HT-29 (cell line): ENCODE results near the gene VPS29. TPM values are rescaled to one million over a fixed set of nuclear protein-coding genes. Genes with fewer than 3 reads are reported as not detected.
A peak's percentile ranks its signal among the peaks of the same experiment; 100 is the strongest.
"Not testable (repeated sequence)": the region's sequence is repeated elsewhere in the genome, so short reads cannot be mapped to it uniquely, and the experiment has no call there.

Source experiments
- DNase-seq: peaks from one replicate; pipeline ENCODE4 v3.0.0-alpha.2; 2015; ENCODE audit warnings: low spot score
- total RNA-seq: library from RNA; depleted of rRNA; stranded (reverse); fragments of >200 nt; shearing (Covaris generic); gene quantifications from 2 replicates; pipeline ENCODE4 v1.2.3, GENCODE V29; 2014

VPS29 gene
- total RNA-seq, 1 experiment from 2014 or later = 43.5 TPM

DNA sequence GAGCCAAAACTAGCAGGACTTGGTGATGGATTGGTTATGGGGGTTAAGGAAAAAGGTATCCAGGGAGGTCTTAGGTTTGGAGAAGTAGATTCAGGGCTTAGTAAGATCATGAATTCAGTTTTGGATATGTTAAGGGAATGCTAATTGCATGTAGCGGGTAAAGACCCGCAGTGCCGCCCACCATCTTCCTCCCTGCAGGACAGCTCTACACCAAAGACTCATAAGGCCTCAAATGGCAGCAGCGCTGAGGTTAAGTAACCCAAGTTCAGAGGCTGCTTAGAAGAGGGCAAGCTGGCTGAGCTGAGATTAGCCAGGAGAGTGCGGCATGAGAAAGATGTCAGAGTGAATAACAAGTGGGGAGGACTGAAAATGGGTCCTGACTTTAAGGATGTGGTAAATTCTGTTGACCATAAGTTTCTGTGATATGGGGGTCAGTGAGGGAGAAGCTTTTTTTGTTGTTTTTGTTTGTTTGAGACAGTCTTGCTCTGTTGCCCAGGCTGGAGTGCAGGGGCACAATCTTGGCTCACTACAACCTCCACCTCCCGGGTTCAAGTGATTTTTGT is 26.4 kb upstream of the VPS29 start:
- DNase-seq = no peak

DNA sequence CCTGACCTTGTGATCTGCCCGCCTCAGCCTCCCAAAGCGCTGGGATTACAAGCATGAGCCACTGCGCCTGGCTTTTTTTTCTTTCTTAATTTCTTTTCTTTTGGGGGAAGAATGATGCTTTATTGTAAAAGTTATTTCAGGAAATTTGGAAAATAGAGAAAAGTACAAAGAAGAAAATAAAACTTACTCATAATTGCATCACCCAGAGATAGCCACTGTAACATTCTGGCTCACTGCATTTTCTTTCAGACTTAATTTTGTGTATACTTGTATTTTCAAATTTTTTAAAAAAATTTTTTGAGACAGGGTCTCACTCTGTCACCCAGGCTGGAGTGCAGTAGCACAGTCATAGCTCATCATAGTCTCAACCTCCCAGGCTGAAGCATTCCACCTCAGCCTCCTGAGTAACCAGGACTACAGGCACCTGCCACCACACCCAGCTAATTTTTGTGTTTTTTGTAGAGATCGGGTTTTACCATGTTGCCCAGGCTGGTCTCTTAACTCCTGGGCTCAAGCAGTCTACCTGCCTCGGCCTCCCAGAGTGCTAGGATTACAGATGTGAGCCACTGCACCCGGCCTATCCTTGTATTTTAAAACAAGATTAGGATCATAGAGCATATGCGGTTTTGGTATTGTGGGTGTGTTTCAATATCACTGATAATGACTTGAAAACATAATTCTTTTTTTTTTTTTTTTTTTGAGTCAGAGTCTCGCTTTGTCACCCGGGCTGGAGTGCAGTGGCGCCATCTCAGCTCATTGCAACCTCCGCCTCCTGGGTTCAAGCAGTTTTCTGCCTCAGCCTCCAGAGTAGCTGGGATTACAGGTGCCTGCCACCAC is 19.2 kb upstream of the VPS29 start:
- not testable (repeated sequence) for DNase-seq

DNA sequence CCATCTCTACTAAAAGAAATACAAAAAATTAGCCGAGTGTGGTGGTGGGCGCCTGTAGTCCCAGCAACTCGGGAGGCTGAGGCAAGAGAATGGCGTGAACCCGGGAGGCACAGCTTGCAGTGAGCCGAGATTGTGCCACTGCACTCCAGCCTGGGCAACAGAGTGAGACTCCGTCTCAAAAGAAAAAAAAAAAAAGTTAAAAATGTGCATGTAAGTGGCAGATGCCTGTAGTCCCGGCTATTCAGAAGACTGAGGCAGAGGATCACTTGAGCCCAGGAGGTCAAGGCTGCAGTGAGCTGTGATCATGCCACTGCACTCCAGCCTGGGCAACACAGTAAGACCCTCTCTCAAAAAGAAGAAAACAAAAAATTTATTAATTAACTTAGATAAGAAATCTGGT is 16.1 kb upstream of the VPS29 start:
- not testable (repeated sequence) for DNase-seq

DNA sequence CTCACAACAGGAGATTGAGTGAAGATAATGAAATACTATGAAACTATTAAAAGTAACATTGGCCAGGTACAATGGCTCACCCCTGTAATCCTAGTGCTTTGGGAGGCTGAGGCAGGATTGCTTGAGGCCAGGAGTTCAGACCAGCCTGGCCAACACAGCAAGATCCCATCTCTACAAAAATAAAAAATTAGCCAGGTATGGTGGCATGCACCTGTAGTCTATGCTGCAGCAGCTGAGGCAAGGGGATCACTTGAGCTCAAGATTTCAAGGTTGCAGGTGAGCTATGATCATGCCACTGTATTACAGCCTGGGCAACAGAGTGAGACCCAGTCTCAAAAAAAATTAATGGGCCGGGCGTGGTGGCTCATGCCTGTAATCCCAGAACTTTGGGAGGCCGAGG is 15.1 kb upstream of the VPS29 start:
- DNase-seq = no peak

DNA sequence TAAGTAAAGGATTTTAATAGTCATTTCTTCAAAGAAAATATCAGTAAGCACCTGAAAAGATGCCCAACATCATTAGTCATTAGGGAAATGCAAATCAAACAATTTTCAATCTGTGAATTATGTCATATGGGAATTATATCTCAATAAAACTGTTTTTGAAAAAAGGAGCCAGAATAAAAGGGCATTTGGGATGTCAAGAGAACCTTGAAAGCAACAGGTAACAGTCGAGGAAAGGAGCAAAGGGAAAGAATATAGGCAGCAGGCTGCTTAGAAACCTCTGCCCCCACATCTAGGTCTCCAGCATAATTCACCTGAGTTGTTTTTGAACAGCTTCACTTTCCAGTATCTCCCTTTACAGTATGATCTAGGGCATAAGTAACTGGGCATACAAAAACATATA is 12.5 kb upstream of the VPS29 start:
- DNase-seq = no peak

DNA sequence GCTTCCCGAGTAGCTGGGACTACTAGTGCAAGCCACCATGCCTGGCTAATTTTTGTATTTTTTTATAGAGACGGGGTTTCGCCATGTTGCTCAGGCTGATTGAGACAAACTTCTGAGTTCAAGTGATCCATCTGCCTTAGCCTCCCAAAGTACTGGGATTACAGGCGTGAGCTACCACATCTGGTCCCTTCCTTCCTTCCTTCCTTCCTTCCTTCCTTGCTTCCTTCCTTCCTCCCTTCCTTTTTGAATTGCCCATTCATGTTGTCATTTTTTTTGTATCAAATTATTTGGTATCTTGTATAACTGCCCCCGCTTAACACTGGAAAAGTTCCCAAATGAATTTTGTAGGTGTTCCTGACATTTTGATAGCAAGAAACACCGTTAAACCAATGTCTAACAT is 11.9 kb upstream of the VPS29 start:
- DNase-seq = no peak

DNA sequence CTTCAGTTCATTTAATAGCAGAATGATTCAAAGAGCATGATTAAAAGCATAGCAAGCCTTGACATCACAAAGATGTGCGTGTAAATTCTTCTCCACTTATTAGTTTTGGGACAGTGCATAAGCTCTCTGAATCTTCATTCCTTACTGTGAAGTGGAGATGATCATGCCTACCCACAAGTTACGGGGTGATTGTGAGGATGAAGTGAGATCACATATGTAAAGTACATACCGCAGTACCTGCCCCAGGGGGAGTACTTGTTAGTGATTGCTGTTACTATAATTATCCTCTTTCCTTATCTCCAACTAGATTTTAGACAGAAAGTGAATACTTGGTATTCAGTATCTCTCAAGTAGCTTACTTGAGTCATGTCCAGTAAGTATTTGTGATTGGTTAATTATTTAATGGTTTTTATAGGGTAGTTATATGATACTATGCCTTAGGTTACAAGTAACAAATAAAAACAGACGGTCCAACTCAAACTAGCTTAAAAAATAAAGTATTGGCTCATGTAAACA is 6.2 kb upstream of the VPS29 start:
- DNase-seq = no peak

DNA sequence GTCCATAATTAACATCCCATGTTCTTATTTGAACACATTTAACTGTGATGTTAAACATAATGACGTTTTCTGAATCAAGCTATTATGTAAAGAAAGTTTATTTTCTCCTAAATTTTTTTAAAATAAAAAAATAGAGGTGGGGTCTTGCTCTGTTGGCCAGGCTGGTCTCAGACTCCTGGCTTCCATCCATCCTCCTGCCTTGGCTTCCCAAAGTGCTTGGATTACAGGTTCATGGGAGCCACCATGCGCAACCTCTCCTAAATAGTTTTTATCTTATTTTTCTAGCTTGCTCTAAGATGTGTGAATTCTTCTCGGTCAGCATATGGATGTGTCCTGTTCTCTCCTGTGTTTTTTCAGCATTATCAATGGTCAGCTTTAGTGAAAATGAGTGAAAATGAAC is 3.4 kb upstream of the VPS29 start:
- DNase-seq = no peak

DNA sequence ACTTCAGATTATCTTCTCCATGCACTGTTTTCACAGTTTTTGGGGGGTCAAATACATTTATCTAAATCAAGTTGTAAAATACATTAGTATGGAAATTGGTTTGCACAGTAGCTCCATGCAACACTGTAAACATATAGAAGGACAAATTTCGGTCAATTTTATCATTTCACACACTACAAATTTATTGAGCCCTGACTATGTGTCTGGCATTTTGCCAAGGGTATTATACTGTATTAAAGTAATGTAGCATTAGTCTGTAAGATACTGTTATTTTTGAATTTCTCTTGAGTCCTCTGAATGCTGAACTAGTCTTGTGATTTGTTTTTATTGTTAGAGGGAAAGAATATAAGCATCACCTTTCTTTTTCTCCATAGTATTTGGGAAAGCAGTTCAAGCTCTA is 1.5 kb upstream of the VPS29 start:
- no peak for DNase-seq

DNA sequence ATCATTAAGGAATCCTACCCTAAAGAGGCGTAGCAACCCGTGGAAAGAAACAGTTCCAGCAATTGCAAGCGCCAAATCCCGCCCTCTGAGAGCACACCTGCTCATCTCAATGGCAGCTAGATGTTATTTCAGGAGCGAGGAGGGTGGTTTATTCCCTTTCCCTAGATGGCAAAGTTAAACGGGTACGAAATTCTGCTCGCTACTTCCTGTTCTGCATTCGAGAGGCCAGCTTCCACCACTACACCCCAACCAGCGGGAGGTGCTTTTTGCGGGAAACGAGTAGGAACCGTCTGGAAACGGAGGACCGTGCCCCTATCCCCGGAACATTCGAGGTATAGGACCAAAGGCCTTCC is 536 bp downstream of the VPS29 start:
- DNase-seq = peak; percentile 78

DNA sequence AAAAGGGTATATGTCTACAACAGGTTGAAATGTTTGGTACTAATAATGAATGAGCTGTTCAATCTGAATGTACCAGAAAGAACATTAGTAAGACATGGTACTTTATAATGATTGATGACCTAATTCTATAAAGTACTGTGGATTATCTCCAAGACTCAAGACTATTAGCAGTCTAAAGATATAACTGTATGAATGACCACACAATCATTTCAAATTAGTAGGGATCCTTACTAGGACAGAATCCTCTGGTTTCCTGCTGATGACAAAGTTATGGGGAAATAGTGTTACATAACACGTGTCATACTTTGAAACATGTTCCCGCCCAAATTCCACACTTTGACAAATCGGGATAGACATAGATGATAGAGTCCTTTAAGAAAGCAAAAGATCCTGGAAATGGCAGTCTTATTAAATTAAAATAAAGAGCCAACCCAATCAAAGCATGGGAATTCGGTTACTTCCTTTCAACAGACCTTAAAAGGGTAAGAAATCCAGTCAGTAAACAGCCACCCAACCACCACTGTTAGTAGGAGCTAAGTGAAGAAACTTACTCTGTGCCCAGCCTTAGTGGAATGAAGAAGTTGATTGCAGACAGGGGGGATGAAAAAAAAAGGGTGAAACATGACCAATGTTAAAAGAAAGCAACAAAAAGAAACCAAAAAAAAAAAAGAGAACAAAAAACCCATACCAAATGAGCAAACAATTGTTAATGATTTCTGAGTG is 2.8 kb downstream of the VPS29 start:
- DNase-seq = peak; percentile 35

DNA sequence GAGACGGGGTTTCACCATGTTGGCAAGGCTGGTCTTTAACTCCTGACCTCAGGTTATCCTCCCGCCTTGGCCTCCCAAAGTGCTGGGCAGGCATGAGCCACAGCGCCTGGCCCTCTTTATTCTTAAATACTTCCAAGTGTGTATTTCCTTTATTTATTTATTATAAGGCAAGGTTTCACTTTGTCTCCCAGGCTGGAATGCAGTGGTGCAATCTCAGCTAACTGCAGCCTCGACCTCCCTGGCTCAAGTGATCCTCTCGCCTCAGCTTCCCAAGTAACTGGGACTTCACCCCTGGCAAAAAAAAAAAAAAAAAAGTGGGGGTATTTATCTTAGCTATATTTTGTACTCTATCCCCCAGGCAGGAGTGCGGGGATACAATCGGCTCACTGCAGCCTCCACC is 26.5 kb downstream of the VPS29 start:
- DNase-seq = no peak

DNA sequence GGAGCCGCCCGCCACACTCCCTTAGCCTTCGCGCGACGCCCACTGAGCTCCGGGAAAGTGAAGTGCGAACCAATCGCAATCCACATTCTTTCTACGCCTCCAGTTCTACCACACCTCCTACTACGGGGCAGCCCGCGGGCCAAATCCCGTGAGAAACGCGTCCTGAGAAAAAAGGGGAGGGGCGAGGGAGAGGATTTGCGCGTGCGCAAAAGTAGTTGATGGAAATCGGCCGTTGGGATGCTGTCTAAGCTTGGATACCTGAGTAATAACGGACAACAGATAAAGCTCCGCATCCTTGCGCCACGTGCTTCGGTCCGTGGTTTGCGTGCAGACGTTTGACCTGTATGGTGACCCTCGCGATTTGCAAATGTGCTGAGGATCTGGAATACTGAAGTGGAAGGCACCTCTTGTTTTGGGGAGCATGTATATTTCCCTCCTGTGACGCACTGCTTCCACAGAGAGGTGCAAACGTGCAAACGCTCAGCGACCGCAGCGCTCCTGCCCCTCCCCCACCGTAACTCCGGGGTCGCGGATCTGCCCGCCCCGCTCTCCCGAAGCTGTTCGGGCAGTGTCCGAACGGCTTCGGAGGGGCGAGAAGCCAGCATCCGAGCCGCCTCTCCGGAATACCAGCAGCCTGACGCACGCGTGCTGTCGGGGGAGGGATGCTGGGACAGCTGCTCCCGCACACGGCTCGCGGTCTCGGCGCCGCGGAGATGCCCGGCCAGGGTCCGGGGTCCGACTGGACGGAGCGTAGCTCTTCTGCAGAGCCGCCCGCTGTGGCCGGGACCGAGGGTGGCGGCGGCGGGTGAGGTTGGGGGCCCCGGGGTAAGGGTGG is 33.5 kb downstream of the VPS29 start, which contains the start of the genes FAM216A and GPN3:
TSS of gene FAM216A (plus strand) at position 632 of the 835 bp plus-strand sequence. CDS start at position 663, 31 bp downstream.
TSS of gene GPN3 (minus strand) at position 44 of the 835 bp plus-strand sequence. CDS start 54 bp downstream, outside the sequence.
- peak; percentile 99 for DNase-seq

DNA sequence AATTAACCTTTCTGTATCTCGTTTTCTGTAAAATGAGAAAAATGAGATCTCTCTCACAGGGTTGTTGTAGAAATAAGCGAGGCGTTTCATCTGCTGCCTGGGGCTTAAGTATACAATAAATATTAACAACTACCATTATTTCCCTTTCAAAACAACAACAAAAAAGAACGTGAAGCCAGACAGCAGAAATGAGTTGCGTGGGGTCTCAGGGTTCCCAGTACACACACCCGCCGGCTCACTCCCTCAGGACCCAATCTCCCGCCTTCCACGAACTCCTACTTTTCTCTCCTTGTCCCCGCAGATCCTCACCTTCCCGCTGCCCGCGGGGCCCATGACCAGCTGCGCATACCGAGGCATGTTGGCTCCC is 34.1 kb downstream of the VPS29 start:
- DNase-seq = no peak

DNA sequence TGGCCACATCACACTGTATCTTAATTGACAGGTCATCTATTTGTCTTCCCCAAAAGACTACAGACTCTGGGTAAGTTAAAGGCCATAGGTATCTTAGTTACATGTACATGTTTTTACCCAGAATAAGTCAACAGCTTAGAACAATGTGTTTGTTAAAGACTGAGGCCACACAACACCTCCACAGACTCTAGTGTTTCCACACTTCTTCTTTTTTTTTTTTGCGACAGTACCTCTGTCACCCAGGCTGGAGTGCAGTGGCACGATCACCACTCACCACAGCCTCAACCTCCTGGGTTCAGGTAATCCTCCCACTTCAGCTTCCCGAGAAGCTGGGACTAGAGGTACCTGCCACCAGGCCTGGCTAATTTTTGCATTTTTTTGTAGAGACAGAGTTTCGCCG is 35.1 kb downstream of the VPS29 start:
- DNase-seq = no peak

DNA sequence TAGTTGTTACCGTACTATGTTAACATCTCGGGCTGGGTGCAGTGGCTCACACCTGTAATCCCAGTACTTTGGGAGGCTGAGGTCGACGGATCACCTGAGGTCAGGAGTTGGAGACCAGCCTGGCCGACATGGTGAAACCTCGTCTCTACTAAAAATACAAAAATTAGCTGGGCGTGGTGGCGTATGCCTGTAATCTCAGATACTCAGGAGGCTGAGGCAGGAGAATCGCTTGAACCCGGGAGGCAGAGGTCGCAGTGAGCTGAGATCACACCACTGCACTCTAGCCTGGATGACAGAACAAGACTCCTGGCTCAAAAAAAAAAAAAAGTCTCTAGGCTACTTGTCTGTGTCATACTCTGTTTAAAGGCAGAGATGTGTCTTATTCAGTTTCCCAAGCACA is 36.1 kb downstream of the VPS29 start:
- DNase-seq = not testable (repeated sequence)

DNA sequence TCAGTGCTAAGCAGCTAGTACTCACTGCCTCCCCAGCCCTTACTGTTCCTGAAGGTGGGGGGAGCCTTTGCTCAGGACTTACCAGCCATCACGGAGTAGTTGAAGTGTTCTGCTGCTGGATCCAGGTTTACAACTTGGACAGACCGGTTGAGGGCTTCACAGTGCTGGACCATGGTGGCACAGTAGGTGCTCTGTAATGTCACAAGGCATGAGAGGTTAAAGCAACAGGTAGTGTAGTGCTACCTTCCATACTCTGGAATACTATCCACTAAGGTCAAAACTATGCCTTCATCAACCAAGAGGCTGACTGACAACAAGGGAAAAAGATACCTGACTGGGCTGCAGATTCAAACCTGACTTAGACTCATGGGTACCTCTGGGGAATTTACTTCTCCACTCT is 36.9 kb downstream of the VPS29 start:
- DNase-seq = no peak

DNA sequence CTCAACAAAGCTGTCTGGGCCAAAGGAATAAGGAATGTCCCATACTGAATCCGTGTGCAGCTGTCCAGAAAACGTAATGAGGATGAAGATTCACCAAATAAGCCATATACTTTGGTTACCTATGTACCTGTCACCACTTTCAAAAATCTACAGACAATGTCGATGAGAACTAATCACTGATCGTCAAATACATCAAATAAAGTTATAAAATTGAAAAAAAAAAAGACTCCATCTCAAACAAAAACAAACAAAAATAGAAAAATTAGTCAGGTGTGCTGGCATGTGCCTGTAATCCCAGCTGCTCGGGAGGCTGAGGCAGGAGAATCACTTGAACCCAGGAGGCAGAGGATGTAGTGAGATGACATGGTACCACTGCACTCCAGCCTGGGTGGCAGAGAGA is 40.7 kb downstream of the VPS29 start:
- not testable (repeated sequence) for DNase-seq

DNA sequence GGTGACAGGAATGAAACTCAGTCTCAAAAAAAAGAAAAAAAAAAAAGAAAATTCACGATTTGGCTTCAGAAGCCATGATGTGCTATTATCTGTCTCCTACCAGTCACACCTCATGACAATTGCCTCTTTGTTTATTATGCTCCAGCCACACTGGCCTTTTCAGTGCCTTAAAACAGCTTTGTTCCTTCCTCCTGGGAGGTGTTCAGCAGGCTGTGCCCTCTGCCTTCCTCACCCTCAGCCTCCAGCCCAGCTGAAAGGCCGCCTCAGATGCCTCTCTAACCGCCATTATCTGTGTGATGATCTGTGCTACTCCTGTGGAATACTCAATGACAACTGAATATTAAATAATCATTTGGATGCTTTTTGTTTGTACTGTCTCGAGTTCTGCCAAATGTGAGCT is 43.2 kb downstream of the VPS29 start:
- DNase-seq = no peak

DNA sequence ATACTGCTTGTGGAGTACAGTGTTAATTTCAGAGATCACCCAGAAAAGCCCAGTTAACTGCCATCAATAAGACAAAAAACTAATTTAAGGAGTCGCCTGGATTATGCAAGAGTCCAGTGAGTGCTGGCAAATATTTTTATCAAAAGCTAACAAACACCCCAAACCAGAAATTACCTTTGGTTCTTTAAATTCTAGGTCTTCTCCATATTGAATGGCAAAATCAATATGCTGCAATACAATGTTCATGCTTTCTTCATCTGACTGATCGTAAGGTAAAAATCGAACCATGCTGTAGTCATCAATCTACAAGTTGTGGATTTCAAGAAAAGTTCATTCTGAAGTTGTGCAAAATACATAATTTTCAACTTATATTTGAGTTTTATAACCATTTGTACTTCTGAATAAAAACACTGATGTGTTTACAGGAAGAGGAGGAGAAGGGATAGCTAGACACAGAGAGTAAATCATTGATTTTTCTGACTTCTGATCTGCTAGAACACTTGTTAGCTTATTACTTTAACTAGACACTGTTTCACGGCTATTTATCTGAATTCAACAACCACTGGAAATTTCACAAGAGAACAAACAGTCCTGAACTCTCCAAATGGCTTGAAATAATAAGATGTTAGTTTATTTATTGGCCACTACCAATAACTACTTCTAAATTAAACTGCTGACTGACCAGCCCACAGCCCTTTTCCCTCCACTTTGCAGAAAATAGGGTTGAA is 48.2 kb downstream of the VPS29 start:
- no peak for DNase-seq

DNA sequence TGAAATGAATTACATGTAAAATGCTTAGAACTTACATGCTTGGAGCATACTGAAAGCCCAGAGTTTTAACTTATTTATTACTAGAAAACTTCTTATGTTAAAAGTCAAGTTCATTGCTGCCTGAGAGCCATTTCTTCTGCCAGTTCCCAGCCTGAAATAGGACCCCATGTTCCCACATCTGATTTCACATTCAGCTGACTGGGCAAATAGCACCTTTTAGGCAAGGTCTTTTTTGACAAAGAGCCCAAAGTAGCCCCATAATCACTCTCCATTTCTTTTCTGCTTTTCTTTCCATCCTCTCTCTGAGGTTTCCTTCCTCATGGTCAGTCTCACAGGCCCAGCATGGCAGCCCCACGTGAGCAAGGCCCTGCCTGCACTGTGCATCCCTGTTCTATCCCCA is 50.6 kb downstream of the VPS29 start:
- no peak for DNase-seq
